MCF 10A (cell line): ENCODE results near the gene SGPP2. TPM values are rescaled to one million over a fixed set of nuclear protein-coding genes. Genes with fewer than 3 reads are reported as not detected.

ENCODE experiments used
- BruUV-seq: library from RNA; stranded (reverse); fragments of 400-500 nt; replicated peaks from 2 replicates; lab custom pipeline; 2021; lab: Mats Ljungman, UMichigan
- CTCF ChIA-PET: fragments of 300-600 bp; sonication (Branson Sonifier 250); formaldehyde crosslinking; extraction: SDS; loops from one replicate; lab custom pipeline; 2021; ENCODE audit warnings: antibody characterized with exemption, inconsistent platforms; lab: Yijun Ruan, JAX
- POLR2A ChIA-PET: fragments of 300-600, 350-650 bp; sonication (Branson Sonifier 250); formaldehyde crosslinking; extraction: SDS; loops from one replicate; lab custom pipeline; 2020; ENCODE audit warnings: antibody characterized with exemption, inconsistent platforms; lab: Yijun Ruan, JAX
- DNase-seq: peaks from one replicate; pipeline ENCODE4 v3.0.0-alpha.2; 2018; ENCODE audit not compliant: unreplicated experiment
- H3K27ac Mint-ChIP-seq: one replicate; pipeline ENCODE4 v1.8.0; 2022; ENCODE audit warnings: mild to moderate bottlenecking, low read depth, mixed read lengths; ENCODE audit not compliant: unreplicated experiment
- H3K27me3 Mint-ChIP-seq: one replicate; pipeline ENCODE4 v1.8.0; 2022; ENCODE audit warnings: mixed read lengths; ENCODE audit not compliant: insufficient read depth, unreplicated experiment
- H3K36me3 Mint-ChIP-seq: one replicate; pipeline ENCODE4 v1.8.0; 2022; ENCODE audit warnings: mild to moderate bottlenecking, moderate library complexity, mixed read lengths; ENCODE audit not compliant: insufficient read depth, unreplicated experiment
- H3K4me1 Mint-ChIP-seq: one replicate; pipeline ENCODE4 v1.8.0; 2022; ENCODE audit warnings: mixed read lengths; ENCODE audit not compliant: insufficient read depth, unreplicated experiment
- H3K4me3 Mint-ChIP-seq: one replicate; pipeline ENCODE4 v1.8.0; 2022; ENCODE audit warnings: mild to moderate bottlenecking, moderate library complexity, mixed read lengths; ENCODE audit not compliant: unreplicated experiment
- H3K9me3 Mint-ChIP-seq: one replicate; pipeline ENCODE4 v1.8.0; 2022; ENCODE audit warnings: mixed read lengths; ENCODE audit not compliant: unreplicated experiment
- intact Hi-C: fragments of 100-400 bp; cut with micrococcal nuclease; formaldehyde crosslinking; loops from 2 replicates; pipeline ENCODE4 v1.14.1; 2022
- total RNA-seq: library from RNA; stranded (reverse); gene quantifications from 2 replicates; pipeline ENCODE4 v1.2.3, GENCODE V29; 2022
- TF ChIP-seq, protein P1 (sequence below): fragments of 200-600 bp; IDR thresholded peaks from one replicate; pipeline ENCODE4 v1.8.0; 2022; ENCODE audit warnings: antibody characterized with exemption, mild to moderate bottlenecking; ENCODE audit not compliant: unreplicated experiment

Gene SGPP2
- total RNA-seq, 1 experiment from 2014 or later: 47.4 TPM

DNA sequence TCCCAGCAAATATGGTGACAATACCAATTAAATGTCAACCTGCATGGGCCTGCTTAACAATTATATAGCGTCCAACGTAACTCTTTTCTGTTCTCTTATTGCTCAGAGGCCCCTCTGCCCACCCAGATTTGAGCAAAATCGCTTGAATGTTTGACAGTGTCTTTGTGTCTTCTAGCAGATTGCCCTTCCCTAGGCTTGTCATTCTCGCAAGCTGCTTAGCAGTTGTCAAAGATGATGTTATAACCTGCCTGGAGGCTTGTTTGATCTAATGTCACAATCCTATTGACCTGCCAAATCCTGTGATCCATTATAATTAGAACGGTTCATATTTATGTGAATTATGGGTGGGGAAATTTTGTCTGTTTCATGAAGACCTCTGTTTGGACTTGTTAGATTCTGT is 122.7 kb downstream of the SGPP2 start:
- H3K27me3 Mint-ChIP-seq: no peaks in the 10 kb centered on the region
- peaks cover 9% of the 10 kb centered on the region for H3K4me1 Mint-ChIP-seq
- no peak for DNase-seq
- TF ChIP-seq, protein P1, sequence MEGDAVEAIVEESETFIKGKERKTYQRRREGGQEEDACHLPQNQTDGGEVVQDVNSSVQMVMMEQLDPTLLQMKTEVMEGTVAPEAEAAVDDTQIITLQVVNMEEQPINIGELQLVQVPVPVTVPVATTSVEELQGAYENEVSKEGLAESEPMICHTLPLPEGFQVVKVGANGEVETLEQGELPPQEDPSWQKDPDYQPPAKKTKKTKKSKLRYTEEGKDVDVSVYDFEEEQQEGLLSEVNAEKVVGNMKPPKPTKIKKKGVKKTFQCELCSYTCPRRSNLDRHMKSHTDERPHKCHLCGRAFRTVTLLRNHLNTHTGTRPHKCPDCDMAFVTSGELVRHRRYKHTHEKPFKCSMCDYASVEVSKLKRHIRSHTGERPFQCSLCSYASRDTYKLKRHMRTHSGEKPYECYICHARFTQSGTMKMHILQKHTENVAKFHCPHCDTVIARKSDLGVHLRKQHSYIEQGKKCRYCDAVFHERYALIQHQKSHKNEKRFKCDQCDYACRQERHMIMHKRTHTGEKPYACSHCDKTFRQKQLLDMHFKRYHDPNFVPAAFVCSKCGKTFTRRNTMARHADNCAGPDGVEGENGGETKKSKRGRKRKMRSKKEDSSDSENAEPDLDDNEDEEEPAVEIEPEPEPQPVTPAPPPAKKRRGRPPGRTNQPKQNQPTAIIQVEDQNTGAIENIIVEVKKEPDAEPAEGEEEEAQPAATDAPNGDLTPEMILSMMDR: no peak
- CTCF ChIA-PET: interaction anchor here (0.6 kb wide), 3 partner anchors 16 to 522 kb away, joined by 4 to 5 read pairs (median 5); no protein-coding TSS in a partner anchor
- no peak overlapping the region for H3K27ac Mint-ChIP-seq
- no peaks in the 10 kb centered on the region for H3K9me3 Mint-ChIP-seq
- intact Hi-C loops: no loop called here
- POLR2A ChIA-PET: no interaction called here
- no TSS peak for BruUV-seq
- peaks cover 59% of the 10 kb centered on the region for H3K36me3 Mint-ChIP-seq
- H3K4me3 Mint-ChIP-seq: no peak overlapping the region

DNA sequence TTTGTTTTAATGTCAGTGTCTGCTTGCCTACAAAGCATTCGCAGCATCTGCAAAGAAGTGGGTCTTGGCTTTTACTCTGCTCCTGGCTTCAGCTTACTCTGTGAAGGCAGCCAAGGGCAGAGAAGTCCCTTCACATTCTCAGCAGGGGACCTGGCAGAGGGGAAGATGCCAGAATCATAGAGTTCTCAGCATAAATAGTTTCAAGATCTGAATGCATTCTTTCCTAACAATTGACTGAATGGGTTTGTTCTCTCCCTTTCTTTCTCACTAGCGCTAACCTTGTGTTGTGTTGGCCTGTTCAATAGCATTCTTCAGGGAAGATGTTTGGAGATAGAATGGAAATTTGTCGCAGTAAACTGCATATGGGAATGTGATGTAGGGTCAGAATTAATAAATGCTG is 124.6 kb downstream of the SGPP2 start:
- BruUV-seq: no TSS peak
- no peaks in the 10 kb centered on the region for H3K9me3 Mint-ChIP-seq

DNA sequence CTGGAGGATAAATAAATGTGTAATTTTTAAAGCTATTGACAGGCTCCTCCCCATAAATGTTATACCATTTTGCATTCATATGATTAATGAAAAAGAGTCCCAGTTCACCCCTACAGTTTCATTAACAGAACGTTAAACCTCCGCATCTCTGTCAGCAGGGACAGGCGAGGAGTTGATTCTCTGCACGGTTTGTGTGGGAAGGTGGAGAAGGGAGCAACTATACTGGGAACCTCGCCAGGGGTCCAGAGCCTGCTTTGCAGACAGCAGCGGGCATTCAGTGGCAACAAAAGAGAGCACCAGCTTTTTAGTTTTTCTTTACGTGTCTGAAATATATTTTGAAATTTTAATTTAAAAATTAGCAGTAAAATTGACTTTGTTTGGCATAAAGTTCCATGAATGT is 130.2 kb downstream of the SGPP2 start:
- TF ChIP-seq, protein P1: no peak
- no peak overlapping the region for H3K4me3 Mint-ChIP-seq
- CTCF ChIA-PET: interaction anchor here (0.6 to 2.5 kb wide), 3 partner anchors 10 to 1205 kb away, joined by 4 to 11 read pairs (median 7); no protein-coding TSS in a partner anchor
- BruUV-seq: no TSS peak
- H3K36me3 Mint-ChIP-seq: peaks cover 64% of the 10 kb centered on the region
- POLR2A ChIA-PET: interaction anchor here (0.6 to 2.8 kb wide), 5 partner anchors 35 to 131 kb away, joined by 3 to 11 read pairs (median 3); no protein-coding TSS in a partner anchor
- H3K4me1 Mint-ChIP-seq: peaks cover 4% of the 10 kb centered on the region
- intact Hi-C loops: no loop called here
- no peaks in the 10 kb centered on the region for H3K9me3 Mint-ChIP-seq
- no peak overlapping the region for H3K27ac Mint-ChIP-seq
- no peaks in the 10 kb centered on the region for H3K27me3 Mint-ChIP-seq
- DNase-seq: no peak

More for the DNA sequence above, 124.6 kb downstream of the SGPP2 start:
- no peak overlapping the region for H3K27ac Mint-ChIP-seq
- intact Hi-C loops: no loop called here
- peaks cover 59% of the 10 kb centered on the region for H3K36me3 Mint-ChIP-seq
- no peak overlapping the region for H3K4me3 Mint-ChIP-seq
- TF ChIP-seq, protein P1: no peak
- CTCF ChIA-PET: interaction anchor here (0.6 kb wide), 1 partner anchor 139 kb away, joined by 3 read pairs; no protein-coding TSS in a partner anchor
- POLR2A ChIA-PET: interaction anchor here (1.3 to 1.7 kb wide), 2 partner anchors 30 to 231 kb away, joined by 3 to 5 read pairs; no protein-coding TSS in a partner anchor
- H3K4me1 Mint-ChIP-seq: peaks cover 9% of the 10 kb centered on the region
- no peak for DNase-seq
- H3K27me3 Mint-ChIP-seq: no peaks in the 10 kb centered on the region

DNA sequence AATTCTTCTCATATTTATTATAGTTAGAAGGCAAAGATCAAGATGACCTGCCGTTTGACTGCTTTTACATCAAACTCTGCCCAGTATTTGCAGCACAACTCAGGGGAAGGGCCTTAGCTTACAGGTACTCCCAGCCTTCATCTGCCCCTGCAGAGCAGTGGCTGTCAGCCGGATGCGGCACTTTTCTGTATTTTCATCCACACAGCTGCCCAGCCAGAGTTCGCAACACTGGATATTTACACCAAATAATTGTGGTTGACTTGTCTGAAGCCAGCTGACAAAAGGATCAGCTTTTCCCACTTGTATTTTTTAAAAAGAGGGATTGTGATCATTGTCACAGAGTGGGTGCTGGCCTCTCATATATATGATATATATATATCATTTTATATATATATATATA is 136.8 kb downstream of the SGPP2 start:
- no peaks in the 10 kb centered on the region for H3K27me3 Mint-ChIP-seq
- no TSS peak for BruUV-seq
- H3K4me3 Mint-ChIP-seq: no peak overlapping the region
- TF ChIP-seq, protein P1: no peak
- H3K9me3 Mint-ChIP-seq: no peaks in the 10 kb centered on the region
- intact Hi-C loops: loop anchor here (1.0 to 5.0 kb wide), 2 partner anchors 243 to 534 kb away; no protein-coding TSS in a partner anchor
- no peak overlapping the region for H3K27ac Mint-ChIP-seq
- no peak for DNase-seq
- peaks cover 7% of the 10 kb centered on the region for H3K4me1 Mint-ChIP-seq
- ChIA-PET POLR2A (interaction anchor here (0.6 to 2.4 kb wide), 5 partner anchors 10 to 243 kb away, joined by 3 to 17 read pairs (median 6); no protein-coding TSS in a partner anchor), CTCF (interaction anchor here (0.7 to 4.7 kb wide), 16 partner anchors 10 to 537 kb away, joined by 3 to 33 read pairs (median 5); a partner anchor contains a TSS)
- H3K36me3 Mint-ChIP-seq: peaks cover 88% of the 10 kb centered on the region
